Stimulated activated CD8-positive, alpha-beta memory T cell treated with anti-CD3 and anti-CD28 coated beads, Interleukin-15, amount 100 ng/mL, for 1 hour (primary cell): ENCODE results near the gene PROP1.
"Not testable (repeated sequence)": the region's sequence is repeated elsewhere in the genome, so short reads cannot be mapped to it uniquely, and the experiment has no call there.

ENCODE experiments used
- DNase-seq: peaks from one replicate; pipeline ENCODE4 v3.0.0-alpha.2; 2020; ENCODE audit warnings: low read depth

Gene PROP1

GRCh38 chr5:177995691-177996595 lies at the start of gene PROP1:
Gene PROP1 (minus strand): TSS chr5:177996242. CDS start chr5:177995933, 309 bp downstream.
- no peak for DNase-seq

GRCh38 chr5:178019379-178020030 lies 23.5 kb upstream of the PROP1 start:
- not testable (repeated sequence) for DNase-seq

- not testable (repeated sequence) for DNase-seq
Observed at GRCh38 chr5:178012758-178013157, 16.7 kb upstream of the PROP1 start.

GRCh38 chr5:178011816-178012554 lies 15.9 kb upstream of the PROP1 start:
- DNase-seq = not testable (repeated sequence)

GRCh38 chr5:178007272-178007671 lies 11.2 kb upstream of the PROP1 start:
- DNase-seq = not testable (repeated sequence)

- DNase-seq = not testable (repeated sequence)
Observed at GRCh38 chr5:178006536-178007231, 10.6 kb upstream of the PROP1 start.

- DNase-seq = not testable (repeated sequence)
Observed at GRCh38 chr5:178006181-178006535, 10.1 kb upstream of the PROP1 start.

- DNase-seq = no peak
Observed at GRCh38 chr5:177997846-177998245, 1.8 kb upstream of the PROP1 start.

- DNase-seq = no peak
Observed at GRCh38 chr5:177997319-177997670, 1.3 kb upstream of the PROP1 start.

- DNase-seq = no peak
Observed at GRCh38 chr5:177996660-177997318, 747 bp upstream of the PROP1 start.

- DNase-seq = no peak
Observed at GRCh38 chr5:177994561-177995190, 1.4 kb downstream of the PROP1 start.

GRCh38 chr5:177994063-177994462 lies 2.0 kb downstream of the PROP1 start:
- no peak for DNase-seq

GRCh38 chr5:177992466-177992865 lies 3.6 kb downstream of the PROP1 start:
- DNase-seq = no peak

- DNase-seq = no peak
Observed at GRCh38 chr5:177988989-177989625, 6.9 kb downstream of the PROP1 start.

- DNase-seq = no peak
Observed at GRCh38 chr5:177987326-177987725, 8.7 kb downstream of the PROP1 start.

- DNase-seq = no peak
Observed at GRCh38 chr5:177985430-177986040, 10.5 kb downstream of the PROP1 start.

- no peak for DNase-seq
Observed at GRCh38 chr5:177984584-177985206, 11.3 kb downstream of the PROP1 start.

GRCh38 chr5:177983763-177984583 lies 12.1 kb downstream of the PROP1 start:
- DNase-seq = no peak

- no peak for DNase-seq
Observed at GRCh38 chr5:177982956-177983355, 13.1 kb downstream of the PROP1 start.
